GM06990 (cell line): ENCODE results near the gene GPRC5A.

Experiments used
- DNase-seq: peaks from one replicate; pipeline ENCODE4 v3.0.0-alpha.2; 2011; ENCODE audit not compliant: insufficient read length; ENCODE audit errors: extremely low read depth
- H3K27me3 ChIP-seq: replicated peaks from 2 replicates; pipeline ENCODE4 v1.6.0; 2011; ENCODE audit warnings: low read length; ENCODE audit not compliant: control insufficient read depth, insufficient read depth
- H3K36me3 ChIP-seq: 2 replicates; pipeline ENCODE4 v1.5.1; 2011; ENCODE audit warnings: low read length; ENCODE audit not compliant: control insufficient read depth, insufficient read depth
- H3K4me3 ChIP-seq: replicated peaks from 2 replicates; pipeline ENCODE4 v1.5.1; 2011; ENCODE audit warnings: low read depth, mild to moderate bottlenecking, control low read depth, low read length
- CTCF ChIP-seq: IDR thresholded peaks from 2 replicates; pipeline ENCODE4 v1.5.1; 2011; ENCODE audit warnings: low read length, control low read depth, mild to moderate bottlenecking, inconsistent platforms; ENCODE audit not compliant: insufficient read depth, poor library complexity, severe bottlenecking

Gene GPRC5A

GRCh38 chr12:12929696-12930095 lies 38.3 kb downstream of the GPRC5A start:
- no peaks in the 10 kb centered on the region for H3K36me3 ChIP-seq
- no peaks in the 10 kb centered on the region for H3K27me3 ChIP-seq
- no peak for TF ChIP-seq CTCF
- DNase-seq, result no peak
- no peak overlapping the region for H3K4me3 ChIP-seq

- Histone ChIP-seq H3K4me3 (no peak overlapping the region), H3K36me3 (no peaks in the 10 kb centered on the region), H3K27me3 (no peaks in the 10 kb centered on the region)
- DNase-seq, result no peak
- TF ChIP-seq CTCF, result no peak
These were observed 39.4 kb downstream of the GPRC5A start for GRCh38 chr12:12930633-12931219.

GRCh38 chr12:12933742-12934141 lies 42.4 kb downstream of the GPRC5A start:
- no peak for DNase-seq
- Histone ChIP-seq H3K4me3 (no peak overlapping the region), H3K36me3 (no peaks in the 10 kb centered on the region), H3K27me3 (no peaks in the 10 kb centered on the region)
- TF ChIP-seq CTCF, result no peak

- no peaks in the 10 kb centered on the region for H3K27me3 ChIP-seq
- TF ChIP-seq CTCF, result no peak
- no peak overlapping the region for H3K4me3 ChIP-seq
- H3K36me3 ChIP-seq, result no peaks in the 10 kb centered on the region
- DNase-seq, result no peak
These were observed 43.2 kb downstream of the GPRC5A start for GRCh38 chr12:12934556-12934955.

GRCh38 chr12:12936983-12937491 lies 45.7 kb downstream of the GPRC5A start:
- Histone ChIP-seq H3K36me3 (no peaks in the 10 kb centered on the region), H3K4me3 (no peak overlapping the region), H3K27me3 (no peaks in the 10 kb centered on the region)
- TF ChIP-seq CTCF, result no peak
- no peak for DNase-seq

- Histone ChIP-seq H3K27me3 (no peaks in the 10 kb centered on the region), H3K4me3 (no peak overlapping the region), H3K36me3 (no peaks in the 10 kb centered on the region)
- TF ChIP-seq CTCF, result no peak
- no peak for DNase-seq
These were observed 47.2 kb downstream of the GPRC5A start for GRCh38 chr12:12938541-12938940.
